ENCODE measurements around the gene ATOSA.

ATOSA gene

GRCh38 chr15:52652286-52652685 lies 26.9 kb downstream of the ATOSA start:
- no peak for DNase-seq (ENCODE audit: low spot score)

- DNase-seq (ENCODE audit: low spot score) = peak; percentile 93
Measured at GRCh38 chr15:52651868-52652267, 27.3 kb downstream of the ATOSA start.

DNA sequence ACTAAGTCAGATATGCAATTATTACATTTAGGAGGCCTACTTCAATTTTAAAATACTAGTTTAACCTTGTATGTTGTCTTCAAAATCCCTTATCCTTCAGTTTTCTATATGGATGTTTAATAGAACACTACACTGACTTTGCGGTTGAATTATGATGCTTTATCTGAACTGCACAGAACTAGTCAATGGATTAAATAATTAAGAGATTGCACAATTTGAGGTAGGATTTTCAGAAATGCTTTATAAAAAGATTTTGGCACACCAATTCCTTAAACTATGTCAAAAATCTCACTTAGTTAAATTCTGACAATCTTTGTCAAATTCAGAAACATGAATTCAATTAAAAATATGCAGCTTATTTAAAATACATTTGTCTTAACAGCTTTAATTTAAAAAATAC lies 28.1 kb downstream of the ATOSA start:
- no peak for DNase-seq (ENCODE audit: low spot score)

- no peak for DNase-seq (ENCODE audit: low spot score)
Measured at GRCh38 chr15:52649686-52650085, 29.5 kb downstream of the ATOSA start.

DNA sequence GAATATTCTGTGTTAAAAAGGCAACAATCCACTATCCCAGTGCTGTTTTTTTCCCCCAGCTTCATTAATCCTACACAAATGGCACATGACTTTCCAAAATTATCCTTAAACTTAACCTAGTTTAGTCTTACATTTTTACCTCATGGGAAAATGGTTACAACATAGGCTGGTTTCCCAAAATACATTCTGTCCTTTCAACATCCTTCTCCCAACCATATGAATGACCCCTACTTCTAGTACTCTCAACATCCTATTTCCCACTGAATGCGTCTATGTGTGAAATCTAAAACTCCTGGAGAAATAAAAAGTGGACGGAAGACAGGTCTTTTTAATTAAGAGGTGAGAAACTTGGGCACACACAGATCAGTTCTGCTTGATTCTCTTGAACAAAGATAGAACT lies 33.3 kb downstream of the ATOSA start:
- no peak for DNase-seq (ENCODE audit: low spot score)

DNA sequence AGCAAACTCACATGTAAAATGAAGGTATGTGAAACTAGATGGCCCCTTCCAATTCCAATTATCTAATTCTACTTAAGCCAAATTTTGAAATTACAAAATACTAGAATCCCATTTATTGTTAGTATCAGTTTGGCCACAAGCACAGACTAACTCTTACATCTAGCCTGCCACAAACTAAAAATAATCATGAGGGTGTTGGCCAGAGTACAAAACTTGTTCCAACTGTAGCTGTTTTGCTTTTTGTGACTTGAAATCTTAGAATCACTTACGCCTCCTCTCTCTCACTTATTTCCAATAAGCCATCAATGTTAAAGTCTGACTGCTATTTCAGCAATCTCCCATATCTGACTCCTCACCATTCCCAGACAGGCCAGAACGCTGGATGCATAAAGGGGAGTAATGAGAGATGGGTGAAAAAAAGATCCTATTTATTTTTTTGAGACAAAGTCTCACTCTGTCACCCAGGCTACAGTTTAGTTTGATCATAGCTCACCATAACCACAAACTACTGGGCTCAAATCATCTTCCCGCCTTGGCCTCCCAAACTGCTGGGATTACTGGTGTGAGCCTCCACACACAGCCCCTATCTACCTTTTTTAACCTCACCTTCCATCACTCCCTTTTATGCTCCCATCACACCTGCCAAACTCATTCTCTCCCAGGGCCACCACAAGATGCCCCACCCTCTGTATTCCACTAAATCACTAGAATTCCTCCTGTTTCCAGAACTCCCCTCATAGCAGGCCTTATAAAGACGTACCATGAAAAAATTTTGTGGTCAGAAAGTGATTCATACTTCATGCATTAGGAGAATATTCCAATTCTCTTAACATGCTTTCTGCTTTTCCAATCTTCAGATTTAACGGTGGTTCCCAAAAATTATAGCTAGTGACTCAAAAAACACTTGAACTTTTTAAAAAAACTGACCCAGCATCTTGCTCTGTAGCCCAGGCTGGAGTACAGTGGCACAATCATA lies 36.5 kb downstream of the ATOSA start:
- peak; percentile 18 for DNase-seq (ENCODE audit: low spot score)

- DNase-seq (ENCODE audit: low spot score) = no peak
Measured at GRCh38 chr15:52636459-52636858, 42.7 kb downstream of the ATOSA start.

GRCh38 chr15:52635908-52636307 lies 43.3 kb downstream of the ATOSA start:
- no peak for DNase-seq (ENCODE audit: low spot score)
